Tibial nerve (tissue), 4 donors: ENCODE measurements around the gene GRXCR2.
A peak's percentile ranks its signal among the peaks of the same experiment; 100 is the strongest.

ENCODE experiments used
- CTCF ChIP-seq, 5 experiments: fragments of 200-600 bp in 3 of 5; fragments of 450-650 bp in 2 of 5; sonication (generic) in 3 of 5; IDR thresholded peaks; one replicate each; pipeline ENCODE4 v1.5.1; 2016 to 2019; ENCODE audit warnings: antibody characterized with exemption in 5 of 5, mild to moderate bottlenecking in 3 of 5, moderate library complexity in 2 of 5
- EP300 ChIP-seq, 2 donors: sonication (generic); formaldehyde crosslinking; IDR thresholded peaks; one replicate each; pipeline ENCODE4 v1.6.1; 2017; ENCODE audit warnings: antibody characterized with exemption in 2 of 2, mild to moderate bottlenecking in 1 of 2
- POLR2A ChIP-seq, 2 donors: fragments of 450-650 bp; IDR thresholded peaks; one replicate each; pipeline ENCODE4 v1.6.1; 2017; ENCODE audit warnings: antibody characterized with exemption in 2 of 2, mild to moderate bottlenecking in 2 of 2, moderate library complexity in 2 of 2

GRCh38 chr5:145825751-145826180 lies 47.0 kb downstream of the GRXCR2 start:
- TF ChIP-seq CTCF (IDR thresholded peaks at IDR 0.05) = peak; percentile 53 to 74 (median 56)
- TF ChIP-seq POLR2A (IDR thresholded peaks at IDR 0.05) = no peak
- TF ChIP-seq EP300 (IDR thresholded peaks at IDR 0.05) = no peak
